RPMI8226 (cell line): ENCODE data around the gene DACT2.
"Not testable (repeated sequence)": the region's sequence is repeated elsewhere in the genome, so short reads cannot be mapped to it uniquely, and the experiment has no call there.

Experiments used
- DNase-seq: peaks from one replicate; pipeline ENCODE4 v3.0.0-alpha.2; 2015

The DACT2 gene

DNA sequence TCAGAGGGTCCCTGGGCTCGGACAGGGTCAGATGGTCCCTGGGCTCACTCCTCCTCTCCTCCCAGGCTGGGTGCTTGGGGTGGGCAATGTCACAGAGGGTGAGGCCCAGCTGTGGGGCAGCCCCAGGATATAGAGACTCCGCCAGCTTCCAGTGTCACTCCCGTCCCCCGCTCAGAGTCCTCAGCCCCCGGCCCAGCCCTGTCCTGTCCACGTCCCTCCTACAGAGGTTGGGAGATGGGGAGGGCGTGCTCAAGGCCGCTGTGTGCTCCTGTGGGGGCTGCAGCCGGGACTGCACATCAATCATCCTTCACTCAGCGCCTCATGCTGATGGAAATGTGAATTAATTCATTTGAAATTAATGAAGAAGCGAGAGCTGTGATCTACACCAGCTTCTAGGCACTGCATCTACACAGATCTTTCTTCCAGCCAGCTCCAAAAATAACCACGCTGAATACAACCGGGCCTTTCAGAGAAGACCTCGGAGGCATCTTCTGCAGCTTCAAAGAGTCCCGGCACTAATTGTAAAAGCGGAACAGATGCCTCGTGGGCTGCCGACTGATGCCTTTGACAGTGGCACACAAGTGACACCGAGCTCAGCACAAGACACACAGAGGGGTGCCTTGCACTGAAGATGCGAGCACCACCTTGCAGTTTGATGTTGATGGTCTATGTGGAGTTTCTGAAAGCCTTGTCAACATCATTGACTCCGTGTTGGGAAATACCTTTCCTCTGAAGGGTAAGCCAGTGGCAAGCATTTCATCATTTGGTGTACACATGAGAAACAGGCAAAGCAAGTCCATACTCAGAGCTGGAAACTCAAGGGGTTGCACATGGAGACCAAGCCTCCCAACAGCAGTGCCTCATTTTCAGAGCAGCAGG lies 39.3 kb downstream of the DACT2 start:
- DNase-seq: no peak

DNA sequence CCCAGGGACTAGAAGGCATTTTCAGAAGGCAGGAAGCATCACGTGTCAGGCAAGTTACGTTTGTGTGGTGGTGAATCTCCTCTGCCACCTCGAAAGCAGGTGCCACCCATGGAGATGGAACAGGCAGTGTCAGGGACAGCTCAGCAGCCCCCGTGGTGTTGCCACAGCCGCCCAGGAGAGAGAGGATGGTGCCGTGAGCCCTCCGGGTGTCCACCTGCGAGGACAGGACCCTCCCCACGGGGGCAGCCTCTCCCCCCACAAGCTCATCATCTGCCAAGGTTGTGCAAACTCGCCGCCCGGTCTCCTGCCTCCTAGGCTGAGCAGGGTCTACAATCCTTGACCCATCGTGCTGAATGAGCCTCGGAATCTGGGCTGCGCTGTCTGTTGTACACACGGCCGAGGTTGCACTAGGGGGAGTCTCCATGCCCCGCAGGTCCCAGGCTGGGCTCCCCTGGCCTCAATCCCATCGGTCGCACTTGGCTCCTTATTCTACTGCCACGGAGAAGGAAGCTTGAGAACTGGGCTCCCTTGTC lies 40.1 kb downstream of the DACT2 start:
- DNase-seq: no peak

DNA sequence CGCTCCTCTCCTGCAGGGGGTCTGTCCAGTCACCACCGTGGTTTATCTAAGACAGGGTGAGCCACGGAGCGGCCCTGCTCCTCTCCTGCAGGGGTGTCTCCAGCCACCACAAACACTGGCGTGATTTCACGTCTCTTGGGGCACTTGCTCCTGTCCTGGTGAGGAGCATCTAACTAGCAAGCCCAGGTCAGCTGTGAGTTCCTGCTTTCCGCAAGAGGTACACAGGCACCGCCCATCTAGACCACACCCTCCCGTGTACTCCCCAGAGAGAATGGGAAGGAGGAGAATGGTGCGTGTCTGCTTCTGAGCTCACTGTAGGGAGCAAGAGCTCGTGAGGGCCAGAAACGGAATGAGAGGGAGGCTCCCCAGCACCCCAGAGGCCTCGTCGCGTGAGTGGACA lies 40.7 kb downstream of the DACT2 start:
- DNase-seq: no peak

DNA sequence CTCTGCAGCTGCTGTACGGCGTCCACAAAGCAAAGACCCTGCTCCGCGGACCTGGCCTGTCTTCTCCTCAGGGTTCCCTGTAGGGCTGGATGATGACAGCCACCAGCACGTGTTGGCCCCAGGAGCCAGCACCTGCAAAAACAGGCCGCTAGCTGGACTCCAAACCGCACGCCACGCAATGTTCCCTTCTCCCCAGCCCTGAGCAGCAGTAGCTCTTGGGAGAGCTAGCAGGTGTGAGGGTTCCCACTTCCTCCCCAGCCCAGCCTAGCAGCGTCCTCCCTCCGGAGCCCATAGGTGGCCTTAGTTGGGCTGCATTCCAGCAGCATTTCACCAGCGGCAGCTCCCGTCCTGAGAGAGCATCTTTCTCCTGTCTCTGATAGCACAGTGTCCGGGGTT lies 42.3 kb downstream of the DACT2 start:
- DNase-seq: peak; percentile 89

DNA sequence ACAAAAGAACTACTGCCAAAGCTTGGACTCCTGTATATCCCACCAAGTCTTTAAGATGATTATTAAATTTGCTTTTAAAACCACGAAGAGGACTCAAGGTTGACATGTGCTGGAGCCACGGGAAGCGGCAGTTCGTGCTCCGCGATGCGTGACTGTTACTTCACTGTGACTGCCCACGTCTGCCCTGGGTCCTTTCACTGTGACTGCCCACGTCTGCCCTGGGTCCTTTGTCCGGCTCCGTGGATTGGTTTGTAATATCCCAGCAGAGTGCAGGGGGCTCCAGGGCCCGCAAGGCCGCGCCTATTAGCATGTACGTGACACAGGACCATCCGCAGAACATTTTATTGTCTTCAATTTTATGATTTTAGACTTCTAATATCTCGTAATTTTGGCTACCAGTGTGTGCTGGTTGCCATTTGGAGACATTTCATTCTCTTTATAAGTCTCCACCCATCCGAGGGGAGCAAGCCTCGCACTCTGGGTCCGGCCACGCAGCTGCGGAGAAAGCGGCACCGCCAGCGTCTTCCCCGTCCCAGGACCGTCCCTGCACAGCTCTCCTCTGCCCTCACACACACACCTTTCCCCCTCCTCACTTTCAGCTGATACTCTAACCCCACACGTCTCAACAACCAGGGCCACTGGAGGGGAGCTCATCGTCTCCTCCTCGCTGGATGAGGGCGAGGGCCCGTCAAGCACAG lies 42.9 kb downstream of the DACT2 start:
- no peak for DNase-seq

DNA sequence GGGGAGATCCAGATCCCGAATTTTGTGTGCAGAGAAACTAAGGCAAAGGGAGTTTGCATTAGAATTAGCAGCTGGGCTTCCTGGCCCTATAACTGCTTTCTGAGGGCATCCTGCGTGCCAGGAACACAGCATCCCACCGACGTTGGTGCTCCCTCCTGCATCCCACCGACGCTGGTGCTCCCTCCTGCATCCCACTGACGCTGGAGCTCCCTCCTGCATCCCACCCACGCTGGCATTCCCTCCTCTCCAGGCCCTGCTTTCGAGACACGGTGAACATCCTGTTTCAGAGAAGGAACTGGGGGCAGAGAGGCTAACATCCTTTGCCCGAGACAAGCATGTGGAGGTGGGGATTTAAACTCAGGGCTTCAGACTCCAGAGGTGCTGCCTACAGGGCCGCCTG lies 44.4 kb downstream of the DACT2 start:
- no peak for DNase-seq

DNA sequence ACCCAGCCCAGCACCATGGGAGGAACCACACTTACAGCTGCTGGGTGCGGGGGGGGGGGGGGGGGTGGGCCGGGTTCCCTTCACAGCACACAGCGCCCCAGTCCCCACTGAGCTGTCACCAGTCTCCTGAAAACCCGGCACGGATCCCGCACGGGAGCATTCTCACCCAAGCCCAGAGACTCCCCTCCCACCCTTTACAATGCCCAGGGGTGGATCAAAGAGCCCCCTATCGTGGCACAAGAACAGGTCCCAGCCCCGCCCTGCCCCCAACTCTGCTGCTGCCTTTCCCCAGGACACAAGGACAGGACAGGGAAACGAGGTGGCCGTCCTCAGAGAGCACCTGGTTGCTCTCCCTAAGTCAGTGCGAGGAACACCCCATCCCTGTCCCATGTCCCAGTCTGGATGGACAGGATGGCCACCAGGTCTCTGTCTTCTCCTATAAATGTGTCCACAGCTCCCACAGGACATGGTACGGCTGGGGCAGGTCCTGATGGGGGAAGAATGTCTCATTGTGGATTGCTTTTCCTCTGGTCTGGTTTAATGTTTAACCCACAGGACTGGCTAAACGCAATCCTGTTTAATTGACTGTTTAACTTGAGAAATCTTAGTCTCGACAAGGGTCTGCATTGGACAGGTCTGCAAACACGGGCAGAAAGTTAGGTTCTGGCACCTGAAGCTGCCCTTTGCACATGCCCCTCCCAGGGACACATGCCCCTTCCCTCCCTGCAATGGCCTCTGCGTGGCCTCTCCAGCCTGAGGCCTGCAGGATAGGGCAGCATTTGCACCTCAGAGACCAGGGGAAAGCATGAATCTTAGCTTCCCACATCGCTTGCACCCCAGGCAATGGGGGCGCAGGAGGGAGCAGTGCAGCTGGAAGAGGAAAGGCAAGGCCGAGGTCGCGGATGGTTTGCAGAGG lies 45.3 kb downstream of the DACT2 start:
- no peak for DNase-seq

DNA sequence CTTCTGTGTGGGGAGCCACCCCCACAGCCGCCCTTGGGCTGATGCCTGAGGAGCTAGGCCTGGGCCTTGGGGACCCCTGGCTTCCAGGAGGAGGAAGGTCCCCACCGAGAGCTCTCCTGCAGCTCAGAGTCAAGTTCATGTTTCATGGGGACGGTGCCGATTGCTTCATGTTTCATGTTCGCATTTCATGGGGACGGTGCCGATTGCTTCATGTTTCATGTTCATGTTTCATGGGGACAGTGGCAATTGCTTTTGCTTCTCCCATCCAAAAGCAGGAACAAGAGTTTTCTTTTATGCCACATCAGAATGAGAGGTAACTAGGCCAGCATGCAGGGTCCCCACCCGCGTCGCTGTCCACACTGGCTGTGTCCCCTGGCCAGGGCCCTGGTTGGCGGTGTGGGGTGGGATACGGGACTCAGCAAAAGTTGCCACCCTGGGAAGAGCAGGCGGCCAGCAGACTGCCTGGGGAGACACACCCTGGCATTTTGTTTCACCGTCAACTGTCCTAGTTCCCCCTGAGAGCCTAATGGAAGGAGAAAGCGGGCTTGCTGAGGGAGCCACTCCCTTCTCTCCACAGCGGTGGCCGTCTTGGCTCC lies 46.0 kb downstream of the DACT2 start:
- no peak for DNase-seq

DNA sequence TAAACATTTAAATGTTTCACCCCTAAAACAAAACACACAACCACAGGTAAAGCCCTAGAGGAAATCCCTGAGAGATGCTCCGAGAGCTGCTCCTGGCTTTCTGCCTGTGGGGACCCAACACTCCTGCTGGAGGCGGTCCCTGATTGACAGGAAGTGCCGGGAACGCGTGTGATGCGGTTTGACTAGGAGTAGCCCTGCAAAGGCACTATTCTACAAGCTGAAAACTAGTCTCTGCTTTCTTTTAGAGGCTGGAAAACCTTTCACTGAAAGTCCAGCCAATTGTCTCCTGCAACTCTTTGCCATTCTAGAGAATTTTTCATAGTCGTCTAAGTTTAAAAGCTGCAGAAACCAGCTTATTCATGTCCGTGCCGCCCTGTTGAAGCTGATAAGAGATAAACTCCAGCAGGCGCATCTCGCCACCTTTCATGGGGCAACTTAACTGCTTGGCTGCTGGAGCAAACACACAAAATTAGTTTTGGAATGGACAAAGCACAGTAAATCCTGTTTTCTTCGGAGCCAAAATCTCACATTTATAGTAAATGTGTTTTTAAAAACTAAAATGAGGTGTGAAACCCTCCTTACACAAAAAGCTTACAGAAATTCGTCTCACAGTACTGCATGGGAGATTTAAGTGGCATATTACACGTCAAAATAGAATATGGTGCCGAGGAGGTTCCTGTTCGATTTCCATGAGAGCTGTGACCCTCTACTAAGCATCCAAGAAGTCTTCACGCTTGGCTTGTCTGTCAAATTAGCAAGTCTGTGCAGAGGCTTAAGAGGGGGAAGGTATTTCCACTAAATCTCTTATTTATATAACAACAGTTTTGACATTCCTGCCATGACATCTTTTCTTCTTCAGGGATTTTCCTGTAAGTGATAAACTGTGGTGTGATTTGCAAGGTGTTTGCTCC lies 46.9 kb downstream of the DACT2 start:
- DNase-seq: no peak

DNA sequence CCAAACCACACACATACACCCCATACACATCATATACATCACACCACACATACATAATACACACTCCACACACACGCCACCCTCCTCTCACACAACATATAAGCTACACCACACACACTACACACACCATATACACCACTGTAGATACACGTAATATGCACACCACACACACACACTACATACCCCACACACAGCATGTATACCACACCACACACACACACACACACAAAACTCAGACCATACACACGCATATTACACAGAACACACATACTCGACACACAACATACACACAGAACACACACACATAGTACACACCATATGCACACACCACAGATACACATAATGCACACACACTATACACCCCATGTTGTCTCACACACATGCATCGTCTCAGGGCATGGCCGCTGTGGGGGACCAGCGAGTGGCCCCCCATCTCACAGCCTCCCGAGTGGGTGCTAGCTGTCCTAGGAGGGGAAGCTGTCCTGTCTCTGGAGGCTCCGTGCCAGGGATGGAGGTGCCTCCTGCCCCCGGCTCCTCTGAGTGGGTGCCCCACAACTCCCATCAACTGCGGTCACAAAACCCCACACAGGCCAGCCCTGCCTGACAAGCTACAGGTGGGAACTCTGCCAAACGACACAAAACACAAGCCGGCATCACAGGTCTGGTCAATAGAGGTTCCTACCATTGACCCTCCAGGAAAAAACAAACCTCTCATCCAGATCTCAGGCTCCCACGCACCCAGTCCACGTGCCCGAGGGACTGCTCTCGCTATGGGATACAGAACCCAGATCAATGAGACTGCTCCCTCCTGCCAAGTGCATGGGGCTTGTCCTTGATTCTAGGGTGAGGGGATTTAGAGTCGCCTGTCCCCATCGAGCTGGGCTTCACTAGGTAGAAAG lies 49.1 kb downstream of the DACT2 start:
- DNase-seq: no peak

DNA sequence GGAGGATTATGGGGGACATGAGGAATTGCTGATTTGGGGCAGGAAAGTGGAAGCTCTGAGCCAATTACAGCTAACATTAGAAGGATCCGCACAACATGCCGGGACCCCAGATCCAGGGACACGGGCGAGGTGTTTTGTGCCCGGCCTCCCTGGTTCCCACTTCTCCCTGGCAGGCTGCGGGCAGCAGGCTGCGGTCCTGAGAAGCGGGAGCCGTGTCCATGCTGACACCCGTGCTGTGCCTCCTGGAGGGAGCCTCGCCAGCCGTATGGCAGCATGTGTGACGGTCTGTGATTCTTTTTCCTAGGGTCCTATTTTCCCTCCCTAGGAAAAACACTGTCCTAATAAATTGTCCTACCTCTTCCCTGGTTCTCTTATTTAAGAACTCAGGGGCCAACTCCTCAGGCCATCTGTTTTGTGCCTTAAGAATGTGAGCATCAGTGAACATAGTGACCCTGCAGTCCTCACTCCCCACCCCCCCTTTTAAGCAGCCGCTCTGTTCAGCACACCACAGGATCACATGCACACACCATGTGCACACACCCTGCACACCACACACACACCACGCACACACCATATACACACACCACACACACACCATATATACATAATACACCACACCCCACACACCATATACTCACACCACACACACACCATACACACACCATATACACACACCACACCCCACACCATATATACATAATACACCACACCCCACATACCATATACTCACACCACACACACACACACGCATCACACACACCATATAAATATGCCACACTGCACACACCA lies 49.9 kb downstream of the DACT2 start:
- DNase-seq: no peak

DNA sequence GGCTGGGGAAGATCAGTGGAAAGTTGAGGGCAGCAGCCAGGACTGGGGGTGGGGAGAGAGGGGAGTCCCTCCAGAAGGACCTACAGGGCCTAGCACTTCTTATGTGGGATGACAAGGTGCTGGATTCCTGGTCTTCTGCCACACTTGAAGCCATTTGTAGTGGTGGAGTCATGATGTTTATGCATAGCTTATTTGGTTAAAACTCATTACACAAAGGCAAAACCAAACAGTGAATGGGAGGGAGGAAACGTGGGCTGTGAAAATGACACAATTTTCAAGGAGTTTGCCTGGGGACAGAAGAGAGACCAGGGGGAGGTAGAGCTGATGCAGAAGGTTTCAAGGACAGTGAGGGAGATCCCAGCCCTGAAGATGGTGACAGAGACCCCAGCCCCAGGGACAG lies 50.8 kb downstream of the DACT2 start:
- no peak for DNase-seq

DNA sequence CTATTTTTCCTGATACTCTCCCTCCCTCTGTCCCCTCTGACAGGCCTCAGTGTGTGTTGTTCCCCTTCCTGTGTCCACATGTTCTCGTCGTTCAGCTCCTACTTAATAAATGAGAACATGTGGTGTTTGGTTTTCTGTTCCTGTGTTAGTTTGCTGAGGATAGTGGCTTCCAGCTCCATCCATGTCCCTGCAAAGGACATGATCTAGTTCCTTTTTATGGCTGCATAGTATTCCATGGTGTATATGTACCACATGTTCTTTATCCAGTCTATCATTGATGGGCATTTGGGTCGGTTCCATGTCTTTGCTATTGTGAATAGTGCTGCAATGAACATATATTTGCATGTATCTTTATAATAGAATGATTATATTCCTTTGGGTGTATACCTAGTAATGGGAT lies 51.8 kb downstream of the DACT2 start:
- DNase-seq: not testable (repeated sequence)

DNA sequence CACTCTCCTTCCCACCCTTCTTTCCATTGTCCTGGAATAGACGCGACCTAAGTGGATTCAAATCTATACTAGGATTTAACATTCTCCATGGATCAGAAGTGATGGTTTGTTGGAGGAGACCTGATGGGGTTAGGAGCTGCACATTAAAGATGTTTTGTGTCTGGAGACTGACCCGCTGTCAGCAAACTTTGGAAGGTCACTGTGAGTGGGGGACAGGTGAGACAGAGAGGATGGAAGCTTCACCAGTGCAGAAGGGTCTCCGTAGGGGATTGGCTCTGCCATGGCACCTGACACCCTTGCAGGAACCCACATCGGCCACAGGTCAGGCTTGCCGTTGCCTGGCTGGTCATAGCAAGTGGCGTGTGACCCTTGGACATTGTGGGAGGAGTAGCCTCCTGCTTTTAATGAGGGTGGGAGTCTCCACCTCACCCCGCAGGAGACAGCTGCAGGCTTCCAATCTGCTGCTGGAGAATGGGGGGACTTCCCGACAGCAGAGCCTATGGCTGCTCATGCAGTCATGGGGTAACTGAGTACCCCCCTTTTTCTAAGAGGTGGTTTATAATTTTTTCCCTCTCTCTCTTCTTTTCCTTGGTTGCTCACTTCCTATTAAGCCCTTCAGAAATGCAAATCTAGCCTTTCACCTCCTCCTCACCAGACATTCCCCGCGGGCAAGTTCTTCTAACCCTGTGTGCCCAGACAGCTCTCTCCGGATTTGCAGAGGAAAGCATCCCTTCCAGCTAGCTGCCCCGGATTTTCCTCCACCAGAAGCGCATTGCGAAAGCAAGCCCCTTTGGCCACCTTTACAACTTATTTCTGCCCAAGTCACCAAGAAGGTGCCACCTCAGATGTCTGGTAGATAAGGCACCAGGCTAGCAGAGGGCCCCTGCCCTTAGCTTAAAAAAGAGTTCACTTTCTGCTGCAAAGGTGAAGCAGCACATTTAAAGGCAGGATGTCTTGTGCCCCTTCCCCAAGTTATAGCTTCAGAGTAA lies 53.5 kb downstream of the DACT2 start:
- no peak for DNase-seq

DNA sequence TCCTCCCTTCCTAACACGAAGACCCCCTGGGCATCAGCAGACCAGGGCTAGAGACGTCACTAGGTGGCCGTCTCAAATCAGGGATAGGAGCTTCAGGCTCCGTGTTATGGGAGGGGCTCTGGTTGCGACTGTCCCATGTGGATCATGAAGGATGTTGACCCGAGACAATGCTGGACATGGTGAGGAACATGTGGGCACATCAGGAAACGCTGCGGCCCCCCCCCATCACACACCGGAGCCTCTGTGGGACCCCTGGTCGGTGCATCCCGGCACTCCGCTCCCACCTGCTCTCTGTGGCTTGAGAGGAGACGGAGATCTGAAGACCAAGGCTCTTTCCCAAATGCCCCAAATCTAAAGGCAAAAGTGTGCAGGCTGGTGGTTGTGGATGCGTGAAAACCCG lies 54.2 kb downstream of the DACT2 start:
- no peak for DNase-seq

DNA sequence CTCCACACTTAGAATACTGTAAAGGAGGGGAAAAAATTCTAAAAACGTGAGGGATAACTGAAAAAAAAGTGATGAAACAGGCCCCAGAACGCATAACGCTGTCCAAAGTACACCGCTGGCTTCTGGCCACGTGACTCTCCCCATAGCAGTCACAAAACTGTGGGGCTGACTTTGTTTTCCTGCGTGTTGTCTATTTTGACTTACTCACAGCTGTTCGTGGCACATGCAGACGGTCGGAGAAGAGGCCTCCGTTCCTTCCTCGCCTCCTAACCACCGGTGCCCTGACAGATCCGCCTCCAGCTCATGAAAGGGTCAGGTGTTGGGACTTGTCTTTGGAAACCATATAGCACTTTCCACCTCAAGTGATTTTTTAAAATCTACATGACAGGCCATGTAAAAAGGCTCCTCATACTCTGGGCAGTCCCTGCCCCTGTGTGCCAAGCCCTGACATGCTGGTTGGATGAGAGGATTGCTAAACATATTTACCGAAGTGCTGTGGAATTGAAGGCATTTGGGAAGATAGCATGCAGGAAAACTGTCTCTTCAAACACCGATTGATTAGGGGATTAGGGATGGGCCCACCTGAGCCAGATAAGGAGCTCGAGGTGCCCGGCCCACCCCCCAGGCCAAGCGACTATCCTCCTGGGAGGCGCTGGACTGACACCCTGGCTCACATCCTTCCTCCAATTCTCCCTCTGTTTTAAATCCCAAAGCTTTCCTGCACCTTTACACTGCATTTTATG lies 54.8 kb downstream of the DACT2 start:
- no peak for DNase-seq

DNA sequence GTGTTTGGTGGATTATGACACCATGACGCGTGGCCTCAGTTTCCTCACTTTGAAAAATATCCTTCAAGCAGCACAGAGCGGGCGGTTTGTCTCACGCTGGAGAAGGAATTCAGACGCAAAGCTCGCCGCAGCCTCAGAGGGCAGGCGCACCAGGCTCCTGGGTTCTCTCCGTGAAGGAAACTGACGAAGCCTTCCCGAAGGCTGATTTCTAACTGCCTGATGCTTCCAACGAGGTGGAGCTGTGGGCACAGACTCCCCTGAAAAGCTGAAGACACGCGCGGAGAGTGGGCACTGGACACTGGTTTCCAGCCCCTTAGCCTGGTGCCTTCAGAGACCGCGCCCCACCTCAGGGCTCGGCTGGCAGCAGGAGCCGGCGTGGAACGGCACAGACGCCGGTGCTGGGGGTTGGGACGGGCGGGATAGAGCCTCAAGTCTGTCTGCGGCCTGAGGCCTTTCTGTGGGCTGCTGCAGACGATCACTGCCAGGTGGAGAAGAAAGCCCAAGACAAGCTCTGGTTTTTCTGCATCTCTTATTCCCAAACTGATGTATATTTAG lies 56.1 kb downstream of the DACT2 start:
- no peak for DNase-seq
